ENCODE measurements around the gene UHRF1. TPM values are rescaled to one million over a fixed set of nuclear protein-coding genes. Genes with fewer than 3 reads are reported as not detected.
A peak's percentile ranks its signal among the peaks of the same experiment; 100 is the strongest.

The UHRF1 gene
- total RNA-seq, 1 donor from 2014 or later: 16.8 TPM

- no peak for DNase-seq (ENCODE audit: low spot score)
- Mint-ChIP-seq H3K36me3 (ENCODE audit: low read depth, unreplicated experiment) (no peaks in the 10 kb centered on the region), H3K27ac (ENCODE audit: unreplicated experiment) (no peak within 1 kb of the TSS), H3K4me3 (ENCODE audit: unreplicated experiment) (no peak within 1 kb of the TSS), H3K4me1 (ENCODE audit: unreplicated experiment) (no peaks in the 10 kb centered on the region), H3K27me3 (ENCODE audit: unreplicated experiment) (no peaks in the 10 kb centered on the region), H3K9me3 (ENCODE audit: unreplicated experiment) (no peaks in the 10 kb centered on the region)
- no peak for TF ChIP-seq CTCF (IDR thresholded peaks at IDR 0.05; ENCODE audit: unreplicated experiment)
Observed at GRCh38 chr19:4902796-4903195, 6.5 kb upstream of the UHRF1 start, which contains the start of gene ARRDC5. ARRDC5 (minus strand) TSS chr19:4902896; CDS start chr19:4902825, 71 bp downstream.

- no peaks in the 10 kb centered on the region for H3K4me1 Mint-ChIP-seq (ENCODE audit: unreplicated experiment)
- H3K36me3 Mint-ChIP-seq (ENCODE audit: low read depth, unreplicated experiment): no peaks in the 10 kb centered on the region
- peaks cover 2% of the 10 kb centered on the region for H3K27me3 Mint-ChIP-seq (ENCODE audit: unreplicated experiment)
- H3K9me3 Mint-ChIP-seq (ENCODE audit: unreplicated experiment): no peaks in the 10 kb centered on the region
- no peak for TF ChIP-seq CTCF (IDR thresholded peaks at IDR 0.05; ENCODE audit: unreplicated experiment)
- no peak overlapping the region for H3K4me3 Mint-ChIP-seq (ENCODE audit: unreplicated experiment)
- DNase-seq (ENCODE audit: low spot score): no peak
- H3K27ac Mint-ChIP-seq (ENCODE audit: unreplicated experiment): no peak overlapping the region
Observed at GRCh38 chr19:4904481-4904880, 4.8 kb upstream of the UHRF1 start.

- Mint-ChIP-seq H3K4me3 (ENCODE audit: unreplicated experiment) (no peak overlapping the region), H3K4me1 (ENCODE audit: unreplicated experiment) (peaks cover 9% of the 10 kb centered on the region), H3K9me3 (ENCODE audit: unreplicated experiment) (no peaks in the 10 kb centered on the region), H3K36me3 (ENCODE audit: low read depth, unreplicated experiment) (no peaks in the 10 kb centered on the region), H3K27me3 (ENCODE audit: unreplicated experiment) (peaks cover 2% of the 10 kb centered on the region), H3K27ac (ENCODE audit: unreplicated experiment) (no peak overlapping the region)
- DNase-seq (ENCODE audit: low spot score): no peak
- TF ChIP-seq CTCF (IDR thresholded peaks at IDR 0.05; ENCODE audit: unreplicated experiment): no peak
Observed at GRCh38 chr19:4906963-4907362, 2.3 kb upstream of the UHRF1 start.

- H3K4me3 Mint-ChIP-seq (ENCODE audit: unreplicated experiment): peak overlapping the region; percentile 44
- H3K9me3 Mint-ChIP-seq (ENCODE audit: unreplicated experiment): no peaks in the 10 kb centered on the region
- H3K36me3 Mint-ChIP-seq (ENCODE audit: low read depth, unreplicated experiment): no peaks in the 10 kb centered on the region
- no peak for TF ChIP-seq CTCF (IDR thresholded peaks at IDR 0.05; ENCODE audit: unreplicated experiment)
- peaks cover 9% of the 10 kb centered on the region for H3K4me1 Mint-ChIP-seq (ENCODE audit: unreplicated experiment)
- no peak for DNase-seq (ENCODE audit: low spot score)
- H3K27me3 Mint-ChIP-seq (ENCODE audit: unreplicated experiment): peaks cover 2% of the 10 kb centered on the region
- H3K27ac Mint-ChIP-seq (ENCODE audit: unreplicated experiment): no peak overlapping the region
Observed at GRCh38 chr19:4908360-4908759, 941 bp upstream of the UHRF1 start.

- Mint-ChIP-seq H3K27ac (ENCODE audit: unreplicated experiment) (no peak overlapping the region), H3K27me3 (ENCODE audit: unreplicated experiment) (peaks cover 2% of the 10 kb centered on the region), H3K36me3 (ENCODE audit: low read depth, unreplicated experiment) (no peaks in the 10 kb centered on the region)
Observed at GRCh38 chr19:4908781-4909155, 533 bp upstream of the UHRF1 start.

More at GRCh38 chr19:4908781-4909155, 533 bp upstream of the UHRF1 start:
- peak overlapping the region; percentile 56 for H3K4me3 Mint-ChIP-seq (ENCODE audit: unreplicated experiment)
- DNase-seq (ENCODE audit: low spot score): no peak
- no peaks in the 10 kb centered on the region for H3K9me3 Mint-ChIP-seq (ENCODE audit: unreplicated experiment)
- peaks cover 9% of the 10 kb centered on the region for H3K4me1 Mint-ChIP-seq (ENCODE audit: unreplicated experiment)
- TF ChIP-seq CTCF (IDR thresholded peaks at IDR 0.05; ENCODE audit: unreplicated experiment): no peak
